GM18870 (cell line): ENCODE data around the gene CPA5.

ENCODE experiments used
- ATAC-seq: cut with Tn5 transposase; IDR thresholded peaks from one replicate; pipeline ENCODE4 v1.9.1; 2021; ENCODE audit warnings: moderate library complexity; ENCODE audit not compliant: unreplicated experiment

The CPA5 gene

GRCh38 chr7:130395421-130395820 is 50.8 kb downstream of the CPA5 start:
- ATAC-seq, result no peak

- ATAC-seq, result no peak
These were observed 51.5 kb downstream of the CPA5 start for GRCh38 chr7:130396109-130396508.

GRCh38 chr7:130397051-130397757 is 52.6 kb downstream of the CPA5 start:
- ATAC-seq, result no peak

GRCh38 chr7:130397758-130398073 is 53.1 kb downstream of the CPA5 start:
- no peak for ATAC-seq

GRCh38 chr7:130398526-130399090 is 54.0 kb downstream of the CPA5 start:
- no peak for ATAC-seq

GRCh38 chr7:130400120-130400572 is 55.5 kb downstream of the CPA5 start:
- ATAC-seq, result no peak

GRCh38 chr7:130401101-130401500 is 56.5 kb downstream of the CPA5 start:
- ATAC-seq, result no peak

- no peak for ATAC-seq
These were observed 57.0 kb downstream of the CPA5 start for GRCh38 chr7:130401578-130401977.

- no peak for ATAC-seq
These were observed 60.4 kb downstream of the CPA5 start for GRCh38 chr7:130405003-130405402.

GRCh38 chr7:130409067-130409711 is 64.6 kb downstream of the CPA5 start:
- no peak for ATAC-seq

GRCh38 chr7:130409712-130410072 is 65.1 kb downstream of the CPA5 start:
- ATAC-seq, result no peak

- ATAC-seq, result no peak
These were observed 66.4 kb downstream of the CPA5 start for GRCh38 chr7:130410868-130411541.

- ATAC-seq, result no peak
These were observed 68.6 kb downstream of the CPA5 start for GRCh38 chr7:130413201-130413600.

- no peak for ATAC-seq
These were observed 70.4 kb downstream of the CPA5 start for GRCh38 chr7:130415006-130415405.

GRCh38 chr7:130417213-130417612 is 72.6 kb downstream of the CPA5 start:
- ATAC-seq, result no peak

- no peak for ATAC-seq
These were observed 73.7 kb downstream of the CPA5 start for GRCh38 chr7:130418306-130418705.
